ENCODE data around the gene FAT2.
"Not testable (repeated sequence)": the region's sequence is repeated elsewhere in the genome, so short reads cannot be mapped to it uniquely, and the experiment has no call there.

Gene FAT2

DNA sequence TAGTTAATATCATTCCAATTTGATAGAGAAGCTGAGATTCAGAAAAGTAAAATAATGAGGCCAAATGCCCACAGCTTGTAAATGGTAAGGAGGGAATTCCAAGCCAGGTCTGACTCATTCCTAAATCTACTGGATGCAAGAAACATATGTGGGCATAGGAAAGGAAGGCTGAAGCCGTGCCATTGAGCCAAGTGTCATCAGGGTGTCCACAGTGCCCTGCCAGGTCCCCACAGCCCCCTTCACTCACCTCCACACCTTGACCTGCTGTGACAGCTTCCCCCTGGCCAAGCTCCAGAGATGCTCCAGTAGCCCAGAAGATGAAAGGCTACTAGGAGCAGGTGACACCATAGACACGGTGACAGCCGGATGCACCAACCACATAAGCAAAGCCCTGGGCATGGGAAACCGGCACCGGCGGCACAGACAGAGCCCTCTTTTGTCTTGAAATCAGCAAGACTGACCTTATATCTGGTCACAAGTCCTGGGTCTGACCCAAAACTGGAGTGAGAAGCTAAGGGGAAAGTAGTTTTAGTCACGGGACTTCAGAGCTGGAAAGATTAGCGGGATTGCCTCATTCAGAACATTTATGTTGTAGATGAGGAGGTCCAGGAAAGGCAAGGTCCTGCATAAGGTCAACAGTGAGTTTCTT lies 20.1 kb upstream of the FAT2 start:
- no peak for DNase-seq (ENCODE audit: low spot score)

GRCh38 chr5:151608522-151608921 lies 17.4 kb upstream of the FAT2 start:
- DNase-seq (ENCODE audit: low spot score) = no peak

- no peak for DNase-seq (ENCODE audit: low spot score)
Measured at GRCh38 chr5:151607304-151607703, 16.2 kb upstream of the FAT2 start.

DNA sequence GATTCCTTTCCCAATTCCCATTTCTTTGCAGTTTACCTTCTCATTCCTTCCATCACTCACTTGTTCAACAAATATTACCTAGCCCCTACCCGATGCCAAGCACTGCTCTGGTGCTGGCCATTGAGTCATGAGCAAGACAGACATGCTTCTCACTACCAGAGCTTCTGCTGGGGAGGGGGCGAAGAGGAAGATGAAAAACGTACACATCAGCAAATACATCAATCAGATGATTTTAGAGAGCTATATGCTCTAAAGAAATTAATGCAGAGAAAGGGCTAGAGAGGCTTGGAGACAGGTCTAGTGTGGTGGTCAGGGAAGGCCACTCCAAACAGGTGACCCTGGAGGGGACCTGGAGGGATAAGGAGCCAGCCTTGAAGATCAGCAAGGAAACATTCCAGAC lies 14.4 kb upstream of the FAT2 start:
- DNase-seq (ENCODE audit: low spot score) = no peak

DNA sequence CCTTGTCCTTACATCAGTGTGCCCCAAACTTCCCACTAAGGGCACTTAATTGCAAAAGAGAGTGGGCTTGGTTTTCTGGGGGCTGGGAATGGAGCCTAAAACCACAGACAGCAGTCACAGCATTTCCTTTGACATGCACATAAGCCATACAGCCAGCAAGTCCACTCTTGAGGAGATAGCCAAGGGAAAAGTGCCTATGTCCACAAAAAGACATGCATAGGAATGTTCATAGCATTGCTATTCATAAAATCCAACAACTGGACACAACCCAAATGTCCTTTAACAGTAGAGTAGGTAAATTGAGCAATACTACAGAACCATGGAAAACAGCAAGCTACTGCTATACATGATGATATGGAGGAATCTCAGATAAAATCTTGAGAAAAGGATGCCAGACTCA lies 11.7 kb upstream of the FAT2 start:
- no peak for DNase-seq (ENCODE audit: low spot score)

DNA sequence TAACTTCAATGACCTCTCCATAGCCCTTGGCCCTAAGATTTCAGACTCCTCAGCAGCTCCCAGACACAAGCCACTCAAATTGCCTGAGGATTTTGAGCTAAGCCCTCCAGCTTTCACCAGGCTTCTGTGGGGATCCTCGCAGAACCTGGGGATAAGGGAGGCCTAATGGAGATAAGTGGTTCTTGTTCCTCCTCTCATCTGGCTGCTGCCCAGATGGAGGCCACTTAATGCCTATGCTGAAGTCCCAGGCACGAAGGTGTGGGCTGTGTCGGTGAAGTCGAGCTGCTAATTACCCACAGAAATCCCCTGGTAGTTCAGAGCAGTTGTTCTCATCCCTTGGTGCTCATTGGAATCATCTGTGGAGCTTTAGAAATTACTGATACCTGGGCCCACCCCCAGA lies 10.3 kb upstream of the FAT2 start:
- DNase-seq (ENCODE audit: low spot score) = peak; percentile 73

DNA sequence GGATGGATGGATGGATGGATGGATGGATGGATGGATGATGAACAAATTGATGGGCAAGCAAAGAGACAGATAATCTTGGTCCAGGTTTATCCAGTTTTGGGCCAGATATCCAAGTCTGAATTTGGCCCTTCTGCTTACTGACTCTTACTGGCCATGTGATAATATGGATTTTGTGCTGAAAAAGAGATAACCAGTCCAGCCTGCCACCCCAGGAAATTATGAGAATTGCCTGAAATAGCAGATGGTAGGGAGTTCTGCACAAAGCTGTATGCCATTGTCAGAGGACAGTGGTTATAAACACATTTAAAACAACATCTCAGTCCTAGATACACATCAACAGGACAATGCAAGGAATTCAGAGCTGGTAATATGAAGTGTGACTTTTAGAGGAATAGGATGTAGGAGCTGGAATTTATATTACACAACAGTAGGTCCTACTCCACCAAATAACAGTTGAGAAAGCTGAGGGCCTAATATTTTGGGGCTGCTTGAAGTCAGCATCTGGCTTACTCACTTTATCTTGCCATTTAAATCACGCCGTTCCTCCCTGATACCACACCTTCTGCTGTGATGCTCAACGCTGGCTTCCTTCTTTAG lies 9.0 kb upstream of the FAT2 start:
- no peak for DNase-seq (ENCODE audit: low spot score)

GRCh38 chr5:151598984-151599383 lies 7.9 kb upstream of the FAT2 start:
- no peak for DNase-seq (ENCODE audit: low spot score)

DNA sequence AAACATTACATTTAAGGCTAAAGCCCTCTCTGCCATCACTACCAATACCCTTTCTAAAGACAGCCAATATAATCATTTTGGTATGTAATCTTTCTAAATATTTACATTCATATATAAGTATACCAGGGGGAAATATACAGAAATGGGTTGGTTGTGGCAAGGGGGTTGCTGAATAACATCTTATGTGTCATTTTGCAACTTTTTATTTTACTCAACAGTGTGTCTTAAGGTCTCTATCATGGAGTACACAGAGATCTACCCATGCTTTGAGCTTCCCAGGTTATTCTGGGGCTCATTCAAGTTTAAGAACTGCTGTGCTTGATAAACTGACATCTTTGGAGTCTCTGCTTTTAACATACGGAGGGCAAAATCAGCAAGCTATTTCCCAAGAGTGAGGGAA lies 7.4 kb upstream of the FAT2 start:
- DNase-seq (ENCODE audit: low spot score) = no peak

GRCh38 chr5:151597749-151598148 lies 6.6 kb upstream of the FAT2 start:
- DNase-seq (ENCODE audit: low spot score) = no peak

DNA sequence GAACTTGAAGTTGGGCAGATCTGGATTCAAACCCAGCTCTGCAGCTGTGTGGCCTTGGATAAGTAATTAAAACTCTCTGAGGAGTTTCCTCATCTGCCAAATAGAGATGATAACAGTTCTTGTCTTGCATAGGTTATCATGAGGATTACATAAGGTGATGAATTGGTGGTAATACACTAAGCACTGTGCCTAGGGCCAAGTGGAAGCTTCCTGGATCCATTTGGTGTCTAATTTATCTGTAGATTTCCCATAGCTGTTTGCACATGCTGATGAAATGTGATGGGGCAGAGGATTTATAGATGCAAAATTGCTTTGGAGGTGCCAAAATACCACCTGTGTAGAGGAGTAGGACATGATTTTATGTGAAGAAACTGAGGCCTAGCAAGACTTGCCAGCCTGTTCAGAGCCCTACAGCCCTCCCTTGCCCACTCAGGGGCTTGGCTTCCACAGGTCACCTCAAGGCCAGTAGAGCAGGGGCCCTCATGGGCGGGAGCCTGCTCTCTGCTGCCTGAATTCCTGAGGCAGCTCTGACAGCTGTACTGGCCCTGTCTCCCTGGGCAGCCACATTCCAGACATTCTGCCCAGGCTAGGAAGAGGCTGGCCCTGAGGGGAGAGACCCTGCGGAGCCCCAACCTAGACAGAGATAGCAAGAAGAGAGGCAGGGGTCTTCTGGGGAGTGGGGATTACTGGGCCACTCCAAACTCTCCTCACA lies 5.9 kb upstream of the FAT2 start:
- no peak for DNase-seq (ENCODE audit: low spot score)

DNA sequence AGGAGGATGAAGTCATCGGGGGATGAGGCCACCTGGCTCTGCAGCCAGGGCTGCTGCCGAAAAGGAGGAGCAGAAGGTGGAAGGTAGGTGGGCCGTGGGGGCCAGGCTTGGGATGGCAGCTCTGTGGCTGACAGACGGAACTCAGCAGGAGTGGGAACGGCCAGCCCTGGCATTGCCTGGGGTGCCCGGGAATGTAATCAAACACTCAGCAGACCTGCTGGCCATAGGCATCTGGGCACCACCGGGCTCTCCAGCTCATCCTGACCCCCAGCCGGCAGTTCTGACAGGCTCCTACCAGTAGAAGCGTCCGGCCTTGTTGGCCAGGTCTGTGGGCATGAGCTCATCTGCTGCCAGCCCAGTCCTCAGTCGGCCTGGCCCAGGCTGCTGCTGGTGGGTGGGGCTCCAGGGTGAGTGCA lies 4.3 kb upstream of the FAT2 start:
- no peak for DNase-seq (ENCODE audit: low spot score)

GRCh38 chr5:151592855-151593408 lies 1.8 kb upstream of the FAT2 start:
- DNase-seq (ENCODE audit: low spot score) = no peak

GRCh38 chr5:151589878-151590570 lies 1.1 kb downstream of the FAT2 start:
- no peak for DNase-seq (ENCODE audit: low spot score)

- DNase-seq (ENCODE audit: low spot score) = no peak
Measured at GRCh38 chr5:151587796-151588555, 3.2 kb downstream of the FAT2 start.

- no peak for DNase-seq (ENCODE audit: low spot score)
Measured at GRCh38 chr5:151585970-151586369, 5.2 kb downstream of the FAT2 start.

DNA sequence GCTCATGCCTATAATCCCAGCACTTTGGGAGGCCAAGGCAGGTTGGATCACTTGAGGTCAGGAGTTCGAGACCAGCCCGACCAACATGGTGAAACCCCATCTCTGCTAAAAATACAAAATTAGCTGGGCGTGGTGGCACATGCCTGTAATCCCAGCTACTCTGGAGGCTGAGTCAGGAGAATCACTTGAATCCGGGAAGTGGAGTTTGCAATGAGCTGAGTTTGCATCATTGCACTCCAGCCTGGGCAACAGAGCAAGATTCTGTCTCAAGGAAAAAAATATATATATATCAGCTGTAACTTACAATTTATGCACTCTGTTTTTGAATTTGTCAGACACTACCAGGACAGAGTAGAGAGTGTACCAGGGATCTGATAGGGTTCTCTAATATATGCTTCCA lies 5.8 kb downstream of the FAT2 start:
- not testable (repeated sequence) for DNase-seq (ENCODE audit: low spot score)

- no peak for DNase-seq (ENCODE audit: low spot score)
Measured at GRCh38 chr5:151584057-151584937, 6.8 kb downstream of the FAT2 start.

GRCh38 chr5:151581812-151582583 lies 9.1 kb downstream of the FAT2 start:
- DNase-seq (ENCODE audit: low spot score) = no peak

- DNase-seq (ENCODE audit: low spot score) = no peak
Measured at GRCh38 chr5:151581347-151581746, 9.8 kb downstream of the FAT2 start.

Data from D341Med (cell line).